Stimulated activated CD8-positive, alpha-beta memory T cell treated with anti-CD3 and anti-CD28 coated beads, Interleukin-12 subunit alpha, Interleukin-12 subunit beta, amount 100 ng/mL, for 4 hours (primary cell): ENCODE results near the gene POLR2M.

ENCODE experiments used
- DNase-seq: peaks from one replicate; pipeline ENCODE4 v3.0.0-alpha.2; 2020; ENCODE audit warnings: low read depth

POLR2M gene

DNA sequence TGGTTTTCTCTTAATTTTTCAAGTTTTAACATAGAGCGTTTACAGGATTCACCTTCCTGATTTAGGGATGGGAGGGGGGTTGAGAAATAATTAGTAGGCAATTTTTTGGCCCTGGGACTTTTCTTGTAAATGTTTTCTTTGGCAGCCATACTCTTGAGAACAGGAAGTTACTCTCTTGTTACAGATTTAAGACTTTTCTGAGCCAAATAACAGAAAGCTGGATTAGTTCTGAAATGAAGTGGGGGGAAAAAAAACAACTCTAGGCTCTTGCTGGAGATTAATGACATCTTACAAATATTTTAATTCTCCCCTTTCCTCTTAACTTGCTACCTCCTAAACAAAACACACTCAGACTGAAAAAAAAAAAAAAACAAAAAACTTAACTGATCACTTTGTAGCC, 13.8 kb upstream of the POLR2M start:
- no peak for DNase-seq

DNA sequence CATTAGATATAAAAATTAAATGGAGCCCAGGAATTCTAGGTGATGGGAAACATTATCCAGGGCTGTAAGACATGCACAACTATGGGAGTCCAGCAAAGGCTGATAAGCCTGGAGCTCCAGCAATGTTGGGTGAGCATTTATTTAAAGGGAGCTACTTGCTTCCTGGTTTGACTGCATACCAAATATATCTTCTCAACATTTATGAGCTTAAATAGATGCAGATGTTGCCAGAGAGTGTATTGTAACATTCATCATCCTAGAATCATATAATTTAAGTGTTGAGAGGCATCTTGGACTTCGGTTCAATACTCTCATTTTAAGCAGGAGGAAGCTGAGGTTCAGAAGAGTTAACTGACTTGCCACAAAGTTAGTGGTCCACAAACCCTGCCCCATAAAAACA, 12.2 kb upstream of the POLR2M start:
- no peak for DNase-seq

DNA sequence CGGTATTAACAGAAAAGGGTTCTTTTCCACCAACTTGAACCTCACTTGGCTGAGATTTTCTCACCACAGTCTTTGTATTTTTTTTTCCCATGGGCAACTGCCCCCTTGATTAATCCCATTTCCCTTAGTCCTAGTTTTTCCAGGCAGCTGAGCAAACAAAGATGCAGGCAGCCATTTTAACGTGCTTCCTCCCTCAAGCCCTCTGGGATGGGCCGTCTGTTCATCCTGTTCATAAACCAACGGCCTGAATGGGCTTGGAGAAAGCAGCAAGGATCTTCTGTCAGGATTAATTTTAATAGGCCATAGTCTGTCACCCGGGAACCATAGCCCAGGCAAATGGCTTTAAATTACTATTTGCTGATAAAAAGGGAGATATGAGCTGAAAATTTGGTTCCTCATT, 10.4 kb upstream of the POLR2M start:
- no peak for DNase-seq

GRCh38 chr15:57697588-57697987, 8.9 kb upstream of the POLR2M start:
- no peak for DNase-seq

GRCh38 chr15:57698243-57698642, 8.3 kb upstream of the POLR2M start:
- DNase-seq, result no peak

- no peak for DNase-seq
These were observed 7.5 kb upstream of the POLR2M start for GRCh38 chr15:57698991-57699390.

GRCh38 chr15:57703387-57703786, 3.1 kb upstream of the POLR2M start:
- no peak for DNase-seq

DNA sequence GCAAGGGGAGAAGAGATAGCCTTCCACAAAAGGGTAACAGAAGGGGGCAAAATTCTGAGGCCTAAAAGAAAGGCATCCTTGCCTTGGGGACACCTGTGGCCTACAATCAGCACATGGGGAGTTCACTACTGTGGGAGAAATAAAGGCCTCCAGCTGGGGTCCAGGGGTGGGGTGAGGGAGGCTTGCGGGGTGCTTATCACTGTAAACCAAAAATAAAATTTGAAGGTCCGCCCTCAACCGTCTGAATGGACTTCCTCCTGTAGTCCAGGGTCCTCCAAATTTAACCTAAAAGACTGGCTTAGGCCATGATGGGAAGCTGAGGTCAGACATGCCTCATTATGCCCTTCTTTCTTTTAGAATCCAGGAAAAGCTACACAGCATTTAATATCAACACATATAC, 2.1 kb upstream of the POLR2M start:
- DNase-seq, result no peak

DNA sequence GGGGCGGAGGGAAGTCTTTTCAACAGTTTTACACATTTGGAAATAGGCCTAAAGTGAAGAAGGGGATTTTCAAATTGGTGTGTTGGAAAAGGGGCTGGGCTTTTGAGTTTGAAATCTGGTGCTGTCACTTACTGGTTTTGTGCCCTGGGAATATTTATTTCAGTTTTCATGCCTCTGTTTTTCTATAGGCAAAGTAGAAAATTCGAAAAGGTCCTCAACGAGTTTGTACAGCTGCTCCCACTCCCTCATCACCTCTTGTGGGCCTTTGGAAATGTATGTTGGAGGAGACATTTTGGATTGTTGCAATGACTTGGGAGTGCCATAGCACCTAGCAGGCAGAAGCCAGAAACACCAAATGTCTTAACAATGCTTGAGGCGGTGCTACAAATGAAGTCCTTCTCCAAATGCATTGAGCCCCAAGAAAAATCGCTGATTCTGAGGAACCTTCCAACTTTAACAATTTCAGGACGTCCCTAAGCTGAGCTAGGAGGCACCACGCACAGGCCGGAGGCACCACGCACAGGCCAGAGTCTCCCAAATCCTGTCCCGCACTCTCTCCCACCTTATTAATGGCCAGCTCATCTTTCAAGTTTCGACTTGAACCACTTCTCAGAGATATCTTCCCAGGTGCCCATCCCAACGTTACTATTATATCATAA, 639 bp upstream of the POLR2M start:
- DNase-seq, result no peak

GRCh38 chr15:57708047-57708446, 1.5 kb downstream of the POLR2M start:
- no peak for DNase-seq

- no peak for DNase-seq
These were observed 11.8 kb downstream of the POLR2M start for GRCh38 chr15:57718309-57718708.

- DNase-seq, result no peak
These were observed 14.4 kb downstream of the POLR2M start for GRCh38 chr15:57720867-57721266.

- DNase-seq, result no peak
These were observed 19.9 kb downstream of the POLR2M start for GRCh38 chr15:57726411-57726810.

GRCh38 chr15:57727031-57727430, 20.5 kb downstream of the POLR2M start:
- no peak for DNase-seq

GRCh38 chr15:57728436-57728835, 21.9 kb downstream of the POLR2M start:
- no peak for DNase-seq

- DNase-seq, result no peak
These were observed 24.4 kb downstream of the POLR2M start for GRCh38 chr15:57730876-57731275.

GRCh38 chr15:57731530-57732103, 25.1 kb downstream of the POLR2M start:
- no peak for DNase-seq

DNA sequence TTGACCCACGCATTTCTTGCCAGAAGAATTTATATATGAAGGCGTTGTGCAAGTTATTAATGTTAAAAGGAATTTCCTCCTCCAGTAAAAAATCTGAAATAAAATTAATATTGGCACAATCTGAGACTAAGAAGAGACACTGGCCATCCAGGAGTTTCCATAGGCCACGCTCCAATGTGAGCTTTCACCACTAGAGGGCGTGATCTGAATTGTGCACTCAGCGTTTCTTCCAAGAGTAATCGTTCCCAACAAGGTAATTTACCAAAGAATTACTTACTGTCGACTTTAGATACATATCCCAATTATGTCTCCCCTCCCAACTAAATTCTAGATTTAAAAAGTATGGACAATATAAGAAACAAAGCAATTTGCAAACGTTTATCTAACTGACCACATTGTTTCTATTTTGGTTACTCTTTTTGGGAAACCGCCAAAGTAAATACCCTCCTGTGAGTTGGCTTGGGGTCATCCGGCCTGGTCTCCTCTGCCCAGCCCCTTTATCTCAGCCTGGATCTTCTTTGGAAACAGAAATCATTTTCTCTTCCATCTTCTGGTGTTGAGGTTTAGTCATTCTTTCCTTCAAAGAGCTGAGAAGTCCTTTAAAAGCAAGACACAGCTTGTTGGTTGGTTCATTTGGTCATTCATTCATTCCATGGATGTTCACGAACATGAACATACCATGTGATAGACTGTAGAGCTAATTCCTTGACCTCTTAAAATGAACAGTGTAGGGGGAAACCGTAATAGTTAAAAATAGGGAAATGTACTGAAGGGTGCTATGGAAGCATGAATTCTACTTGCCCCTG, 26.2 kb downstream of the POLR2M start:
- no peak for DNase-seq

GRCh38 chr15:57734860-57735259, 28.3 kb downstream of the POLR2M start:
- no peak for DNase-seq

DNA sequence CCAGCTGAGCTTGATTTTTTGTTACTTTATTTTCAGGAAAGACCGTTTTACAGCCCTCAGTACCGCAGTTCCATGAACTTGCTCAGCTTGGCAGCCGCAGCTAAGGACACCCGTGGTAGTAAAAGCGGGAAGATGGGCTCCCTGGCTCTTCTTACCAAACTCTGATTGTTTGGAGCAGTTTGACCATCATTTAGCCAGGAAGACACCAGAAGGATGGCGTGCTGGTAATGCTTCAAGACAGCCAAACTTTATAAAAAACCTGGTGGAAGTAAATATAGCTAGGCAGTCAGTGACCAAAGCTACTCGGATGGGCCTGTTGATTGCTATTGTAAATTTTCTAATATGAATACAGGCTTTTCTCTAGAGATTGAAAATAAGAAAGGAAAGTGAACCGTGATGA, 28.9 kb downstream of the POLR2M start:
- no peak for DNase-seq

GRCh38 chr15:57735891-57736290, 29.4 kb downstream of the POLR2M start:
- DNase-seq, result no peak

GRCh38 chr15:57736591-57736990, 30.1 kb downstream of the POLR2M start:
- no peak for DNase-seq

DNA sequence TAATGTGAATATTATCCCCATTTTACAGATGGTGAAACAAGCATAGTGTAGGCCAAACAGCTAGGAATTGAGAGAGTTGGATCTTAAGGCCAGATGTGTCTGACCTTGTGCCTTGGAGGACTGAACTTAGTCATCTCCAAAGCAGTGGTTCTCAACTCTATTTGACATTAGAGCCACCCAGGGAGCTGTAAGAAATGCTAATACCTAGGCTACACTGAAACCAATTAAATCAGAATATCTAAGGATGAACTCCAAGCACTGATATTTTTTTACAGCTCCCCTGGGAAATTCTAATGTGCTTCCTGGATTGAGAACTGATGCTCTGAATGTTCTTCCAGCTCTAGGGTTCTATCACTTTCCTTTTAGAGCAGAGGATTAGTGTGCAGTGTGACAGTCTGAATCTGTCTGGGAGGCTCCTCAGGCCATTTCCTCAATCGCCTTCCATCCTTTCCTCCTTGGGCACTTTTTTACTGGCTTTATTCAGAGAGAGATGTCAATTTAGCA, 32.3 kb downstream of the POLR2M start:
- no peak for DNase-seq
